CD8-positive, alpha-beta memory T cell (primary cell): ENCODE data around the gene ESR1. TPM values are rescaled to one million over a fixed set of nuclear protein-coding genes. Genes with fewer than 3 reads are reported as not detected.

Experiments
- CTCF ChIA-PET: fragments of 350-600 bp; sonication (Branson Sonifier 250); formaldehyde crosslinking; loops from one replicate; lab custom pipeline; 2021; ENCODE audit warnings: antibody characterized with exemption; lab: Charles Lee
- POLR2A ChIA-PET: fragments of 350-600 bp; sonication (Branson Sonifier 250); formaldehyde crosslinking; loops from one replicate; lab custom pipeline; 2021; ENCODE audit warnings: antibody characterized with exemption; lab: Charles Lee
- DNase-seq, 5 donors: peaks; one replicate each; pipeline versions ENCODE4 v3.0.0 to v3.0.0-alpha.2; 2020 to 2022; ENCODE audit warnings: mixed read lengths in 1 of 5
- H3K27ac ChIP-seq: one replicate; pipeline ENCODE4 v1.7.0; 2013; ENCODE audit warnings: low read depth, mild to moderate bottlenecking, low read length, moderate library complexity
- H3K27me3 ChIP-seq: 2 replicates; pipeline ENCODE4 v1.7.0; 2013; ENCODE audit warnings: low read length, mild to moderate bottlenecking; ENCODE audit not compliant: insufficient read depth, poor library complexity, severe bottlenecking
- H3K36me3 ChIP-seq: 2 replicates; pipeline ENCODE4 v1.7.0; 2013; ENCODE audit warnings: mild to moderate bottlenecking, low read length, moderate library complexity; ENCODE audit not compliant: insufficient read depth
- H3K4me1 ChIP-seq: 2 replicates; pipeline ENCODE4 v1.7.0; 2013; ENCODE audit warnings: mild to moderate bottlenecking, low read length, moderate library complexity; ENCODE audit not compliant: insufficient read depth
- H3K4me3 ChIP-seq: 2 replicates; pipeline ENCODE4 v1.7.0; 2013; ENCODE audit warnings: mild to moderate bottlenecking, low read length
- H3K9me3 ChIP-seq: 2 replicates; pipeline ENCODE4 v1.7.0; 2013; ENCODE audit warnings: mild to moderate bottlenecking, low read length
- H3K27ac Mint-ChIP-seq, 8 donors: one replicate each; pipeline ENCODE4 v1.8.0; 2020 to 2021; ENCODE audit warnings: mixed read lengths in 8 of 8, mild to moderate bottlenecking in 6 of 8, inconsistent platforms in 3 of 8, moderate library complexity in 3 of 8
- H3K27me3 Mint-ChIP-seq, 2 donors: one replicate each; pipeline ENCODE4 v1.8.0; 2020 to 2021; ENCODE audit warnings: mixed read lengths in 2 of 2, mild to moderate bottlenecking in 1 of 2, moderate library complexity in 1 of 2
- H3K36me3 Mint-ChIP-seq, 3 donors: one replicate each; pipeline ENCODE4 v1.8.0; 2020 to 2021; ENCODE audit warnings: mixed read lengths in 3 of 3, inconsistent platforms in 1 of 3, mild to moderate bottlenecking in 1 of 3
- H3K4me1 Mint-ChIP-seq, 3 donors: one replicate each; pipeline ENCODE4 v1.8.0; 2020 to 2021; ENCODE audit warnings: mixed read lengths in 3 of 3, inconsistent platforms in 1 of 3, mild to moderate bottlenecking in 1 of 3
- H3K4me3 Mint-ChIP-seq, 7 donors: one replicate each; pipeline ENCODE4 v1.8.0; 2020 to 2021; ENCODE audit warnings: mixed read lengths in 7 of 7, mild to moderate bottlenecking in 6 of 7, moderate library complexity in 4 of 7, inconsistent platforms in 2 of 7
- H3K9me3 Mint-ChIP-seq, 5 donors: one replicate each; pipeline ENCODE4 v1.8.0; 2020 to 2022; ENCODE audit warnings: mixed read lengths in 5 of 5, mild to moderate bottlenecking in 3 of 5, moderate library complexity in 2 of 5, inconsistent platforms in 1 of 5
- polyA plus RNA-seq: library from polyadenylated mRNA; unstranded; fragments of 300-500 nt; fragmentation: Illumina TruSeq; gene quantifications from one replicate; pipeline ENCODE4 v1.2.3, GENCODE V29; 2021
- total RNA-seq, 2 experiments: library from RNA; stranded (reverse); gene quantifications; one replicate each; pipeline ENCODE4 v1.2.3, GENCODE V29; 2021

ESR1 gene
- total and polyA plus RNA-seq, 3 experiments from 2014 or later: 0.15 to 1.2 TPM; not detected in 1

DNA sequence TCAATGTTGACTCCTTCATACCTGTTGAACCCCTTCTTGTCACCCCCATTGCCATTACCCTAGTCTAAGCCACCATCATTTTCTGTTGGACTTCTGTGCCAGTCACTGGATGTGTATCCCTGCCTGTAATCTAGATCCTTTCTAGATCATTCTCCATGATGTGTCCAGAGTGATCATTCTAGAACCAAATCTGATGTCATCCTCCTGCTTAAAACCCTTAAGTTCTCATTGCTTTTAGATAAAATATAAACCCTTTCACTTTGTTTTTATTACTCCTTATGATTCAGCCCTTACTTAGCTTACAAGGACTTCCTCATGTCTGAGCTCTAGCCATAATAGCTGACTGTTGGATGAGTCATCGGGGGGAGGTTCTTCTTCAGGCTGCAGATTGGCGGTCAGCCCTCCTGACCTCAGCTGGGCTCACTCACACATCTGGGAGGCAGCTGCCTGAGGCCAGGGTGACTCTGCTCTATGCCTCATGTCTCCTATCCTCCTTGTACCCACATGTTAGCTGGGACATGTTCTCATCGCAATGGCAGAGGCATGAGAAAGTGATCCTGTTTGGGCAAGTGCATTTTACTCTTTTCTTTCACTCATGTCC is 287.6 kb downstream of the ESR1 start:
- ChIA-PET POLR2A (no interaction called here), CTCF (no interaction called here)
- no peak overlapping the region for H3K4me3 Mint-ChIP-seq
- Histone ChIP-seq H3K9me3 (no peaks in the 10 kb centered on the region), H3K4me3 (no peak overlapping the region), H3K4me1 (no peaks in the 10 kb centered on the region), H3K27ac (no peak overlapping the region), H3K36me3 (no peaks in the 10 kb centered on the region), H3K27me3 (no peaks in the 10 kb centered on the region)
- H3K4me1 Mint-ChIP-seq: no peaks in the 10 kb centered on the region
- H3K9me3 Mint-ChIP-seq: no peaks in the 10 kb centered on the region
- no peak for DNase-seq
- no peak overlapping the region for H3K27ac Mint-ChIP-seq
- H3K27me3 Mint-ChIP-seq: peaks cover 0 to 7% of the 10 kb centered on the region in 2 donors
- H3K36me3 Mint-ChIP-seq: no peaks in the 10 kb centered on the region

GRCh38 chr6:152096863-152097496 is 289.5 kb downstream of the ESR1 start:
- Histone ChIP-seq H3K27ac (no peak overlapping the region), H3K27me3 (no peaks in the 10 kb centered on the region), H3K4me3 (no peak overlapping the region), H3K9me3 (no peaks in the 10 kb centered on the region), H3K4me1 (no peaks in the 10 kb centered on the region), H3K36me3 (no peaks in the 10 kb centered on the region)
- no peaks in the 10 kb centered on the region for H3K36me3 Mint-ChIP-seq
- DNase-seq: no peak
- H3K27me3 Mint-ChIP-seq: peaks cover 0 to 7% of the 10 kb centered on the region in 2 donors
- ChIA-PET CTCF (no interaction called here), POLR2A (no interaction called here)
- H3K4me3 Mint-ChIP-seq: no peak overlapping the region
- no peaks in the 10 kb centered on the region for H3K4me1 Mint-ChIP-seq
- H3K9me3 Mint-ChIP-seq: no peaks in the 10 kb centered on the region
- no peak overlapping the region for H3K27ac Mint-ChIP-seq

DNA sequence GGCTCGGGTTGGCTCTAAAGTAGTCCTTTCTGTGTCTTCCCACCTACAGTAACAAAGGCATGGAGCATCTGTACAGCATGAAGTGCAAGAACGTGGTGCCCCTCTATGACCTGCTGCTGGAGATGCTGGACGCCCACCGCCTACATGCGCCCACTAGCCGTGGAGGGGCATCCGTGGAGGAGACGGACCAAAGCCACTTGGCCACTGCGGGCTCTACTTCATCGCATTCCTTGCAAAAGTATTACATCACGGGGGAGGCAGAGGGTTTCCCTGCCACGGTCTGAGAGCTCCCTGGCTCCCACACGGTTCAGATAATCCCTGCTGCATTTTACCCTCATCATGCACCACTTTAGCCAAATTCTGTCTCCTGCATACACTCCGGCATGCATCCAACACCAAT is 291.2 kb downstream of the ESR1 start:
- POLR2A ChIA-PET: no interaction called here
- Histone ChIP-seq H3K36me3 (no peaks in the 10 kb centered on the region), H3K4me3 (no peak overlapping the region), H3K4me1 (no peaks in the 10 kb centered on the region), H3K27ac (no peak overlapping the region), H3K9me3 (no peaks in the 10 kb centered on the region), H3K27me3 (no peaks in the 10 kb centered on the region)
- DNase-seq: no peak
- no peaks in the 10 kb centered on the region for H3K9me3 Mint-ChIP-seq
- H3K4me3 Mint-ChIP-seq: no peak overlapping the region
- peaks cover 0 to 3% (median 0%) of the 10 kb centered on the region in 3 donors for H3K36me3 Mint-ChIP-seq
- CTCF ChIA-PET: interaction anchor here (0.8 kb wide), 1 partner anchor 9 kb away, joined by 3 read pairs; no protein-coding TSS in a partner anchor
- H3K27ac Mint-ChIP-seq: no peak overlapping the region
- H3K4me1 Mint-ChIP-seq: no peaks in the 10 kb centered on the region
- H3K27me3 Mint-ChIP-seq: peaks cover 0 to 3% of the 10 kb centered on the region in 2 donors

DNA sequence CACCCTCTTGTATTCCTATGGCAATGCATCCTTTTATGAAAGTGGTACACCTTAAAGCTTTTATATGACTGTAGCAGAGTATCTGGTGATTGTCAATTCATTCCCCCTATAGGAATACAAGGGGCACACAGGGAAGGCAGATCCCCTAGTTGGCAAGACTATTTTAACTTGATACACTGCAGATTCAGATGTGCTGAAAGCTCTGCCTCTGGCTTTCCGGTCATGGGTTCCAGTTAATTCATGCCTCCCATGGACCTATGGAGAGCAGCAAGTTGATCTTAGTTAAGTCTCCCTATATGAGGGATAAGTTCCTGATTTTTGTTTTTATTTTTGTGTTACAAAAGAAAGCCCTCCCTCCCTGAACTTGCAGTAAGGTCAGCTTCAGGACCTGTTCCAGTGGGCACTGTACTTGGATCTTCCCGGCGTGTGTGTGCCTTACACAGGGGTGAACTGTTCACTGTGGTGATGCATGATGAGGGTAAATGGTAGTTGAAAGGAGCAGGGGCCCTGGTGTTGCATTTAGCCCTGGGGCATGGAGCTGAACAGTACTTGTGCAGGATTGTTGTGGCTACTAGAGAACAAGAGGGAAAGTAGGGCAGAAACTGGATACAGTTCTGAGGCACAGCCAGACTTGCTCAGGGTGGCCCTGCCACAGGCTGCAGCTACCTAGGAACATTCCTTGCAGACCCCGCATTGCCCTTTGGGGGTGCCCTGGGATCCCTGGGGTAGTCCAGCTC is 292.1 kb downstream of the ESR1 start:
- Mint-ChIP-seq H3K9me3 (no peaks in the 10 kb centered on the region), H3K27ac (no peak overlapping the region), H3K36me3 (peaks cover 0 to 3% (median 0%) of the 10 kb centered on the region in 3 donors), H3K27me3 (peaks cover 0 to under 1% of the 10 kb centered on the region in 2 donors), H3K4me1 (no peaks in the 10 kb centered on the region), H3K4me3 (no peak overlapping the region)
- Histone ChIP-seq H3K4me1 (no peaks in the 10 kb centered on the region), H3K27me3 (no peaks in the 10 kb centered on the region), H3K9me3 (no peaks in the 10 kb centered on the region), H3K4me3 (no peak overlapping the region), H3K36me3 (no peaks in the 10 kb centered on the region), H3K27ac (no peak overlapping the region)
- ChIA-PET CTCF (interaction anchor here (0.8 kb wide), 1 partner anchor 10 kb away, joined by 3 read pairs; no protein-coding TSS in a partner anchor), POLR2A (no interaction called here)
- DNase-seq: no peak

DNA sequence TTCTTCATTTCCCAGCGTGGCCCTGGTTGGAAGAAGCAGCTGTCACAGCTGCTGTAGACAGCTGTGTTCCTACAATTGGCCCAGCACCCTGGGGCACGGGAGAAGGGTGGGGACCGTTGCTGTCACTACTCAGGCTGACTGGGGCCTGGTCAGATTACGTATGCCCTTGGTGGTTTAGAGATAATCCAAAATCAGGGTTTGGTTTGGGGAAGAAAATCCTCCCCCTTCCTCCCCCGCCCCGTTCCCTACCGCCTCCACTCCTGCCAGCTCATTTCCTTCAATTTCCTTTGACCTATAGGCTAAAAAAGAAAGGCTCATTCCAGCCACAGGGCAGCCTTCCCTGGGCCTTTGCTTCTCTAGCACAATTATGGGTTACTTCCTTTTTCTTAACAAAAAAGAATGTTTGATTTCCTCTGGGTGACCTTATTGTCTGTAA is 292.7 kb downstream of the ESR1 start:
- Mint-ChIP-seq H3K9me3 (no peaks in the 10 kb centered on the region), H3K27me3 (no peaks in the 10 kb centered on the region), H3K4me3 (no peak overlapping the region), H3K4me1 (no peaks in the 10 kb centered on the region), H3K27ac (peak overlapping the region in 1 of 8 donors; percentile 0), H3K36me3 (peaks cover 0 to 3% (median 0%) of the 10 kb centered on the region in 3 donors)
- ChIA-PET POLR2A (no interaction called here), CTCF (no interaction called here)
- Histone ChIP-seq H3K4me1 (no peaks in the 10 kb centered on the region), H3K4me3 (no peak overlapping the region), H3K9me3 (no peaks in the 10 kb centered on the region), H3K36me3 (no peaks in the 10 kb centered on the region), H3K27me3 (no peaks in the 10 kb centered on the region), H3K27ac (no peak overlapping the region)
- DNase-seq: no peak

DNA sequence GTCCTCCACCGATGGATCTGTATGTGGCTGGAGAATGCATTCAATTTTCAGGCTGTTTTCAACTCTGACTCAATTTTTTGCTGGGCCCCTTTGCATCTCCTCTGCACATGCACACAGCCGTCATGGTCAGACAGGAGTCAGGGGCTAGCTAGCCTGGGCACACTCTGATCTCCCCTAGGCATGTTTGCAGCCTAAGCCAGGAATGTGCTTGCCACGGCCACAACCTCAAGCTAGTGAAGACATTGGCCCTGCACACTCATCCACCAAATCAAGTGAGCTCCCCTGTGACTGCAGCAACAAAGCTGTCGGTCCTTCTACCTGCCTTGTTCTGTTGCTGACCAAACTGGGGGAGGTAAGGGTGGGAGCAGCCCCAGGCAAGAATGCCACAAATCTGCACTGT is 300.5 kb downstream of the ESR1 start:
- H3K4me3 Mint-ChIP-seq: no peak overlapping the region
- ChIA-PET POLR2A (no interaction called here), CTCF (no interaction called here)
- H3K27ac Mint-ChIP-seq: no peak overlapping the region
- no peaks in the 10 kb centered on the region for H3K9me3 ChIP-seq
- H3K27me3 Mint-ChIP-seq: peaks cover 2 to 4% of the 10 kb centered on the region in 2 donors
- H3K36me3 ChIP-seq: no peaks in the 10 kb centered on the region
- H3K9me3 Mint-ChIP-seq: no peaks in the 10 kb centered on the region
- H3K27me3 ChIP-seq: no peaks in the 10 kb centered on the region
- H3K4me3 ChIP-seq: no peak overlapping the region
- H3K27ac ChIP-seq: no peak overlapping the region
- no peak for DNase-seq
- H3K4me1 Mint-ChIP-seq: no peaks in the 10 kb centered on the region
- no peaks in the 10 kb centered on the region for H3K4me1 ChIP-seq
- H3K36me3 Mint-ChIP-seq: peaks cover 0 to 2% (median 0%) of the 10 kb centered on the region in 3 donors

- Histone ChIP-seq H3K27ac (no peak overlapping the region), H3K4me1 (no peaks in the 10 kb centered on the region), H3K9me3 (no peaks in the 10 kb centered on the region), H3K4me3 (no peak overlapping the region), H3K36me3 (no peaks in the 10 kb centered on the region), H3K27me3 (no peaks in the 10 kb centered on the region)
- DNase-seq: no peak
- ChIA-PET CTCF (no interaction called here), POLR2A (no interaction called here)
- Mint-ChIP-seq H3K9me3 (no peaks in the 10 kb centered on the region), H3K27me3 (peaks cover 2 to 4% of the 10 kb centered on the region in 2 donors), H3K4me1 (no peaks in the 10 kb centered on the region), H3K36me3 (no peaks in the 10 kb centered on the region), H3K4me3 (no peak overlapping the region), H3K27ac (peak overlapping the region in 1 of 8 donors; percentile 47)
Measured at GRCh38 chr6:152110886-152111820, 303.7 kb downstream of the ESR1 start.
